ENCODE results near the gene FOXL3. TPM values are rescaled to one million over a fixed set of nuclear protein-coding genes. Genes with fewer than 3 reads are reported as not detected.

The FOXL3 gene
- polyA plus RNA-seq, 2 of the 4 experiments (the other 2 are of a cell fraction): not detected

DNA sequence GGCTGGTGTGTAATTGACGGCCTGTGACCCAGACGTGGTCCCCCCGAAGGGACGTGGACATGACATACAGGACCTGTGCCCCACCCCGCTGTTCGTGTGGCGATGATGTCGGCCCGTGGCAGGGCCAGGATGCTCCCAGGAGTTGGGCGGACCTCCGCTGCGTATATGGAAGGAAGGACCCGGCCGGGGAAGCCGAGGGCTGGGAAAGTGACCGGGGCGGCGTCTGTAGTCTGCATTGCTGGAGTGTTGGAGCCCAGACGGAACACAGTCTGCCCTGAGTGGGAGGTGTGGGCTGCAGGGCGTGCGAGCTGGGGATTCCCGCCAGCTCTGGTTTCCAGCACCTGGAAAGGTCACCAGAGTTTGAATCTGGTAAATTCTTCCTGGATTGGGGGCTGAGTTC, 45.0 kb upstream of the FOXL3 start:
- H3K4me2 ChIP-seq: no peak overlapping the region
- H3K4me1 ChIP-seq: 0 out of 3 replicates have a peak, but pooled peaks cover 4% of the 10 kb centered on the region
- FAIRE-seq: no peak
- TF ChIP-seq FOSL2 (IDR thresholded peaks at IDR 0.05) (no peak), FOSL2 (CRISPR knock-in tag; IDR thresholded peaks at IDR 0.05) (no peak), EHMT2 (IDR thresholded peaks at IDR 0.05; ENCODE audit: low read depth) (no peak), PHF8 (IDR thresholded peaks at IDR 0.05; ENCODE audit: borderline replicate concordance, low read depth) (no peak), HEYL (CRISPR knock-in tag; IDR thresholded peaks at IDR 0.05) (no peak), CBX2 (IDR thresholded peaks at IDR 0.05; ENCODE audit: borderline replicate concordance, low read depth) (no peak), SREBF2 (IDR thresholded peaks at IDR 0.05) (no peak), HDAC2 (IDR thresholded peaks at IDR 0.05) (no peak), ESRRA (IDR thresholded peaks at IDR 0.05; ENCODE audit: borderline replicate concordance, low read length) (no peak), GATA3 (IDR thresholded peaks at IDR 0.05; ENCODE audit: borderline replicate concordance) (no peak), POLR2AphosphoS2 (conservative IDR thresholded peaks at IDR 0.05; ENCODE audit: low read length) (no peak), KDM5A (IDR thresholded peaks at IDR 0.05) (no peak), FOXS1 (CRISPR knock-in tag; IDR thresholded peaks at IDR 0.05) (no peak), MYC (IDR thresholded peaks at IDR 0.05; ENCODE audit: borderline replicate concordance, low read length) (no peak), EHF (CRISPR knock-in tag; IDR thresholded peaks at IDR 0.05) (no peak), NFE2L2 (conservative IDR thresholded peaks at IDR 0.05; ENCODE audit: low read length) (no peak), KDM1A (IDR thresholded peaks at IDR 0.05; ENCODE audit: low read depth) (no peak), RFX5 (IDR thresholded peaks at IDR 0.05) (no peak)
- TF ChIP-seq, protein P1, sequence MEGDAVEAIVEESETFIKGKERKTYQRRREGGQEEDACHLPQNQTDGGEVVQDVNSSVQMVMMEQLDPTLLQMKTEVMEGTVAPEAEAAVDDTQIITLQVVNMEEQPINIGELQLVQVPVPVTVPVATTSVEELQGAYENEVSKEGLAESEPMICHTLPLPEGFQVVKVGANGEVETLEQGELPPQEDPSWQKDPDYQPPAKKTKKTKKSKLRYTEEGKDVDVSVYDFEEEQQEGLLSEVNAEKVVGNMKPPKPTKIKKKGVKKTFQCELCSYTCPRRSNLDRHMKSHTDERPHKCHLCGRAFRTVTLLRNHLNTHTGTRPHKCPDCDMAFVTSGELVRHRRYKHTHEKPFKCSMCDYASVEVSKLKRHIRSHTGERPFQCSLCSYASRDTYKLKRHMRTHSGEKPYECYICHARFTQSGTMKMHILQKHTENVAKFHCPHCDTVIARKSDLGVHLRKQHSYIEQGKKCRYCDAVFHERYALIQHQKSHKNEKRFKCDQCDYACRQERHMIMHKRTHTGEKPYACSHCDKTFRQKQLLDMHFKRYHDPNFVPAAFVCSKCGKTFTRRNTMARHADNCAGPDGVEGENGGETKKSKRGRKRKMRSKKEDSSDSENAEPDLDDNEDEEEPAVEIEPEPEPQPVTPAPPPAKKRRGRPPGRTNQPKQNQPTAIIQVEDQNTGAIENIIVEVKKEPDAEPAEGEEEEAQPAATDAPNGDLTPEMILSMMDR (IDR thresholded peaks at IDR 0.05): no peak
- TF ChIP-seq, protein P2, sequence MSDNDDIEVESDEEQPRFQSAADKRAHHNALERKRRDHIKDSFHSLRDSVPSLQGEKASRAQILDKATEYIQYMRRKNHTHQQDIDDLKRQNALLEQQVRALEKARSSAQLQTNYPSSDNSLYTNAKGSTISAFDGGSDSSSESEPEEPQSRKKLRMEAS (IDR thresholded peaks at IDR 0.05): no peak
- ChIA-PET POLR2A (no interaction called here), CTCF (interaction anchor here (1.0 kb wide), 1 partner anchor 88 kb away, joined by 4 read pairs; no protein-coding TSS in a partner anchor)
- H3K9me3 ChIP-seq: no peaks in the 10 kb centered on the region
- H3K27ac ChIP-seq: no peak overlapping the region
- WGBS (ENCODE audit: missing lambda C conversion rate): 94% methylated on average over 16 of the region's 22 CpGs
- no peak for ATAC-seq
- no peak overlapping the region for H3K4me3 ChIP-seq
- no peak for DNase-seq (ENCODE audit: low read depth in 1 of 2, low spot score in 1 of 2)

DNA sequence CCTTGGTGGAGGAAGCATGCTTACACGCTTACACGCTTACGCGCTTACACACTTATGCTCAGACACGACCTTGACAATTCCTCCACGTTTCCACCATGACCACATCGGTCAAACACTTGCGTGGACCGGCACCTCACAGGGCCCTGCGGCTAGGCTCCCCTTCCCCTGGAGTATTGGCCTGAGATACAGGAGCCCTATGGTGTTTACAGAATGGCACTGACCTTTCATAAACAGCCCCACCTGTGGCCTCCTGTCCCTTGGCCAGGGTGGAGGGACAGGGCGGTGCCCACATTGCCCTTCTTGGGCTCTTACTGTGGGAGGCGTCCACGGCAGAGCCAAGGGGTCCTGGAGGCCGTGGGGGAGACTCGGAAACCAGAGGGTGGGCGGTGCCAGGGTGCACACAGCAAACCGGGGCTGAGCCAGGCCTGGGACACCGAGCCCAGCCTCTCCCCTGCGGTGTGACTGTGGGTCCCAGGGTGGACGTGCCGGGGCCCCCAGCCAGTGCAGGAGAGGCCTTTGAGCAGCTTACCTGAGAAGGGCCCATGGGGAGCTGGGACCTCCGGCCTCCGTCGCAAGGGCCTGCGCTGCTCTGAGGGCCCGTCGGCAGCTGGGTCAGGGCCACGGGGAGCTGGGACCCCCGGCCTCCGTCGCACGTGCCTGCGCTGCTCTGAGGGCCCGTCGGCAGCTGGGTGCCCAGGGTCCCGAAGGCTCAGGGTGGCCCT, 44.2 kb upstream of the FOXL3 start:
- H3K4me2 ChIP-seq: no peak overlapping the region
- ATAC-seq: peak in 1 of 2 experiments; percentile 19; a peak in 1 of 6 replicates
- POLR2A ChIA-PET: no interaction called here
- H3K4me1 ChIP-seq: 0 out of 3 replicates have a peak, but pooled peaks cover 2% of the 10 kb centered on the region
- CTCF ChIA-PET: interaction anchor here (1.0 kb wide), 1 partner anchor 87 kb away, joined by 4 read pairs; no protein-coding TSS in a partner anchor
- H3K27ac ChIP-seq: no peak overlapping the region; a peak in 1 of 6 replicates
- no peak overlapping the region for H3K4me3 ChIP-seq
- no peak for TF ChIP-seq MAZ (IDR thresholded peaks at IDR 0.05; ENCODE audit: borderline replicate concordance, low read depth, low read length)
- TF ChIP-seq FOXS1 (CRISPR knock-in tag; IDR thresholded peaks at IDR 0.05): no peak
- no peak for TF ChIP-seq POLR2A (IDR thresholded peaks at IDR 0.05; ENCODE audit: low read length)
- no peak for TF ChIP-seq JUN (IDR thresholded peaks at IDR 0.05)
- TF ChIP-seq TFCP2L1 (CRISPR knock-in tag; IDR thresholded peaks at IDR 0.05): no peak
- no peak for TF ChIP-seq NPAS2 (CRISPR knock-in tag; IDR thresholded peaks at IDR 0.05; ENCODE audit: borderline replicate concordance)
- TF ChIP-seq ESRRA (IDR thresholded peaks at IDR 0.05; ENCODE audit: borderline replicate concordance, low read length): no peak
- TF ChIP-seq RCOR1 (IDR thresholded peaks at IDR 0.05; ENCODE audit: low read depth, low read length): no peak
- TF ChIP-seq, protein P3, sequence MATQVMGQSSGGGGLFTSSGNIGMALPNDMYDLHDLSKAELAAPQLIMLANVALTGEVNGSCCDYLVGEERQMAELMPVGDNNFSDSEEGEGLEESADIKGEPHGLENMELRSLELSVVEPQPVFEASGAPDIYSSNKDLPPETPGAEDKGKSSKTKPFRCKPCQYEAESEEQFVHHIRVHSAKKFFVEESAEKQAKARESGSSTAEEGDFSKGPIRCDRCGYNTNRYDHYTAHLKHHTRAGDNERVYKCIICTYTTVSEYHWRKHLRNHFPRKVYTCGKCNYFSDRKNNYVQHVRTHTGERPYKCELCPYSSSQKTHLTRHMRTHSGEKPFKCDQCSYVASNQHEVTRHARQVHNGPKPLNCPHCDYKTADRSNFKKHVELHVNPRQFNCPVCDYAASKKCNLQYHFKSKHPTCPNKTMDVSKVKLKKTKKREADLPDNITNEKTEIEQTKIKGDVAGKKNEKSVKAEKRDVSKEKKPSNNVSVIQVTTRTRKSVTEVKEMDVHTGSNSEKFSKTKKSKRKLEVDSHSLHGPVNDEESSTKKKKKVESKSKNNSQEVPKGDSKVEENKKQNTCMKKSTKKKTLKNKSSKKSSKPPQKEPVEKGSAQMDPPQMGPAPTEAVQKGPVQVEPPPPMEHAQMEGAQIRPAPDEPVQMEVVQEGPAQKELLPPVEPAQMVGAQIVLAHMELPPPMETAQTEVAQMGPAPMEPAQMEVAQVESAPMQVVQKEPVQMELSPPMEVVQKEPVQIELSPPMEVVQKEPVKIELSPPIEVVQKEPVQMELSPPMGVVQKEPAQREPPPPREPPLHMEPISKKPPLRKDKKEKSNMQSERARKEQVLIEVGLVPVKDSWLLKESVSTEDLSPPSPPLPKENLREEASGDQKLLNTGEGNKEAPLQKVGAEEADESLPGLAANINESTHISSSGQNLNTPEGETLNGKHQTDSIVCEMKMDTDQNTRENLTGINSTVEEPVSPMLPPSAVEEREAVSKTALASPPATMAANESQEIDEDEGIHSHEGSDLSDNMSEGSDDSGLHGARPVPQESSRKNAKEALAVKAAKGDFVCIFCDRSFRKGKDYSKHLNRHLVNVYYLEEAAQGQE (IDR thresholded peaks at IDR 0.05): no peak
- no peak for FAIRE-seq
- no peaks in the 10 kb centered on the region for H3K9me3 ChIP-seq
- WGBS (ENCODE audit: missing lambda C conversion rate): 89% methylated on average over 25 of the region's 36 CpGs
- DNase-seq (ENCODE audit: low read depth in 1 of 2, low spot score in 1 of 2): no peak

Measured in A549 (cell line).